SIG-M5 (cell line): ENCODE data around the gene UBE2D4.
"Not testable (repeated sequence)": the region's sequence is repeated elsewhere in the genome, so short reads cannot be mapped to it uniquely, and the experiment has no call there.

Experiments
- DNase-seq: peaks from one replicate; lab custom pipeline; 2025; lab: John Stamatoyannopoulos, UW

Gene UBE2D4

GRCh38 chr7:43968172-43969040 is 42.2 kb downstream of the UBE2D4 start:
- not testable (repeated sequence) for DNase-seq

- DNase-seq = not testable (repeated sequence)
Measured at GRCh38 chr7:43969586-43969985, 43.4 kb downstream of the UBE2D4 start.

- DNase-seq = not testable (repeated sequence)
Measured at GRCh38 chr7:43970698-43971097, 44.5 kb downstream of the UBE2D4 start.

GRCh38 chr7:43974033-43974573 is 47.9 kb downstream of the UBE2D4 start:
- not testable (repeated sequence) for DNase-seq

- not testable (repeated sequence) for DNase-seq
Measured at GRCh38 chr7:43974725-43975482, 48.7 kb downstream of the UBE2D4 start.

GRCh38 chr7:43977525-43977924 is 51.3 kb downstream of the UBE2D4 start:
- no peak for DNase-seq

- not testable (repeated sequence) for DNase-seq
Measured at GRCh38 chr7:43978102-43978501, 51.9 kb downstream of the UBE2D4 start.

- not testable (repeated sequence) for DNase-seq
Measured at GRCh38 chr7:43982848-43983247, 56.6 kb downstream of the UBE2D4 start.

GRCh38 chr7:43983736-43984135 is 57.5 kb downstream of the UBE2D4 start:
- DNase-seq = not testable (repeated sequence)

GRCh38 chr7:43985904-43986864 is 59.9 kb downstream of the UBE2D4 start:
- not testable (repeated sequence) for DNase-seq

DNA sequence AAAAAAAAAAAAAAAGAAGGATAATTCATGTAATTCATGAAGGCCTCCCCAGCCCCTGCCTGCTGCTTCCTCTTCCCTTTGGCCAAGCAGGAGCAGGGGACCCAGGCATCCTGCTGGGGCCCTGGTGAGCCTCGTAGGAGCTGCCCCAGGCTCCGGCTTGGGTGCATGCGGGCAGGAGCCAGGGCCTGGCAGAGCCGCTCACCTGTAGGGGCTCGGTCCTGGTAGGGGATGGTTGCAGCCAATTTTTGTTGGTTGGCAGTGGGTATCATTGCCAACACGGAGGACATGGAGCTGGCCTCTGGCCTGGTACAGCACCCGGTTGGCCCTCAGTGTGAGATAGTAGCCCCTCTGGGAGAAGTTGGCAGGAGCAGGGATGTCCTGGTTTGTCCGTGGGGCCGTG is 61.2 kb downstream of the UBE2D4 start:
- DNase-seq = not testable (repeated sequence)

- not testable (repeated sequence) for DNase-seq
Measured at GRCh38 chr7:43990011-43990585, 63.9 kb downstream of the UBE2D4 start.

- not testable (repeated sequence) for DNase-seq
Measured at GRCh38 chr7:43990829-43991228, 64.6 kb downstream of the UBE2D4 start.

- DNase-seq = not testable (repeated sequence)
Measured at GRCh38 chr7:43992896-43993295, 66.7 kb downstream of the UBE2D4 start.

- DNase-seq = not testable (repeated sequence)
Measured at GRCh38 chr7:43994681-43995080, 68.4 kb downstream of the UBE2D4 start.

- not testable (repeated sequence) for DNase-seq
Measured at GRCh38 chr7:43997532-43997931, 71.3 kb downstream of the UBE2D4 start, which contains the start of gene SPDYE1. Gene SPDYE1, plus strand, starts transcription at chr7:43997897. Its CDS starts 2,053 bp downstream, at chr7:43999950.
